A673 (cell line): Measurements from ENCODE around the gene SEMA3E. TPM values are rescaled to one million over a fixed set of nuclear protein-coding genes. Genes with fewer than 3 reads are reported as not detected.
"Not testable (repeated sequence)": the region's sequence is repeated elsewhere in the genome, so short reads cannot be mapped to it uniquely, and the experiment has no call there.

Experiments
- BruUV-seq: library from RNA; stranded (reverse); fragments of 400-500 nt; replicated peaks from 2 replicates; lab custom pipeline; 2021; lab: Mats Ljungman, UMichigan
- CTCF ChIA-PET: fragments of 300-600 bp; sonication (Branson Sonifier 250); formaldehyde crosslinking; loops from one replicate; lab custom pipeline; 2022; ENCODE audit warnings: antibody characterized with exemption; lab: Charles Lee
- POLR2A ChIA-PET: fragments of 300-600 bp; sonication (Branson Sonifier 250); formaldehyde crosslinking; loops from one replicate; lab custom pipeline; 2022; ENCODE audit warnings: antibody characterized with exemption; ENCODE audit not compliant: low non-redundant PET; lab: Charles Lee
- DNase-seq: peaks from one replicate; pipeline ENCODE4 v3.0.0-alpha.2; 2015; ENCODE audit warnings: low spot score
- H3K27ac ChIP-seq: fragments of 200-600 bp; sonication (generic); 2 replicates; pipeline ENCODE4 v1.5.1; 2016; ENCODE audit warnings: mixed run types, low read depth, mild to moderate bottlenecking, mixed read lengths, antibody characterized with exemption, low read length; ENCODE audit not compliant: poor library complexity, severe bottlenecking
- H3K27me3 ChIP-seq: fragments of 200-600 bp; sonication (generic); replicated peaks from 2 replicates; pipeline ENCODE4 v1.6.1; 2017; ENCODE audit warnings: mixed run types, low read depth, mild to moderate bottlenecking, mixed read lengths, antibody characterized with exemption, low read length; ENCODE audit not compliant: insufficient read depth, poor library complexity
- H3K36me3 ChIP-seq: fragments of 200-600 bp; sonication (generic); 2 replicates; pipeline ENCODE4 v1.6.1; 2016; ENCODE audit warnings: mixed run types, mild to moderate bottlenecking, mixed read lengths, antibody characterized with exemption, low read length; ENCODE audit not compliant: insufficient read depth, poor library complexity, severe bottlenecking
- H3K4me1 ChIP-seq: fragments of 200-600 bp; sonication (generic); 2 replicates; pipeline ENCODE4 v1.6.1; 2017; ENCODE audit warnings: mixed run types, mild to moderate bottlenecking, mixed read lengths, antibody characterized with exemption, low read length; ENCODE audit not compliant: insufficient read depth, poor library complexity, severe bottlenecking
- H3K4me3 ChIP-seq: fragments of 200-600 bp; sonication (generic); 2 replicates; pipeline ENCODE4 v1.5.1; 2016; ENCODE audit warnings: low read depth, mixed run types, mild to moderate bottlenecking, mixed read lengths, low read length; ENCODE audit not compliant: poor library complexity, severe bottlenecking
- H3K9me3 ChIP-seq: fragments of 200-600 bp; sonication (generic); 2 replicates; pipeline ENCODE4 v1.6.1; 2016; ENCODE audit warnings: mixed run types, low read depth, mild to moderate bottlenecking, mixed read lengths, antibody characterized with exemption, low read length; ENCODE audit not compliant: poor library complexity, severe bottlenecking
- EZH2 ChIP-seq: fragments of 200-600 bp; sonication (generic); IDR thresholded peaks from 2 replicates; pipeline ENCODE4 v1.6.1; 2017; ENCODE audit warnings: borderline replicate concordance, low read depth, mild to moderate bottlenecking, mixed read lengths, antibody characterized with exemption, low read length; ENCODE audit not compliant: poor library complexity, severe bottlenecking
- intact Hi-C: fragments of 100-400 bp; cut with micrococcal nuclease; formaldehyde crosslinking; loops from one replicate; pipeline ENCODE4 v1.10.0; 2022; ENCODE audit not compliant: unreplicated experiment
- total RNA-seq: library from RNA; stranded (reverse); gene quantifications from 2 replicates; pipeline ENCODE4 v1.2.3, GENCODE V29; 2021
- TF ChIP-seq, protein P1 (sequence below): fragments of 300-800, 200-600 bp; sonication (generic); conservative IDR thresholded peaks from 2 replicates; pipeline ENCODE4 v1.5.1; 2017; ENCODE audit warnings: low read depth, mild to moderate bottlenecking, antibody characterized with exemption, low read length, moderate library complexity, mixed read lengths

SEMA3E gene
- total RNA-seq, 1 experiment from 2014 or later = not detected

DNA sequence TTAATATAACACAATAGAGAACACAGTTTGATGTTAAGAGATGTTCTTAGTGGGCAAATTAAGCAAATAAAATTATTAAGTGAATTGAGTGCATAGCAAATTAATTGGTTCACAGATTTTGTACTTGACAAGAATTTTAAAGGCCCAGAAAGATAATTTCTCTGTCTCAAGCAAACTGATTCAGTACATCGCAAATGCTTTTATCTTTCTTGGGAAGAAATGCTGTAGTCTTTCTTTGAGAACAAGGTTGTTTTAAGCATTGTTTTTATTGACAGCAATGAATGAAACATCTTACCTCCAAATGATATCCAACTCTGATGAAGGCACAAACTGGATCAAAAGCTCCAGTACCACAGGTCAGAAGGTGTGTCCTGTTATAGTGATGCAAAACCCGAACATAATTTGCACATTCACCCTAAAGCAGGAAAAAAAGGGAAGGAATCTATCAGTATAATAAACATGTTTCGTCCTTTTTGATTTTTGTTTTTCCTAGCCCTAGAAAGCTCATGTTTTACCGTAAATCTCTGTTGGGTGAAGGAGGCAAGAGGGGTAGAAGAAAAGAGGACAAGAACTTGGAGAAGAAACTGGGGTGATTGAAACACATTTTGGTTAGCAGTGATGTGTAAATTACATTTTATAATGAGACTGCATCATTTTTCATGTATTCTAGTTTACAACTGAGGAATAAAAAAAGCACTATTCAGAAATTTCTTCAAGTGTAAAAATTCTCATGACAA is 182.6 kb downstream of the SEMA3E start:
- Histone ChIP-seq H3K4me3 (no peak overlapping the region), H3K27ac (no peak overlapping the region), H3K9me3 (no peaks in the 10 kb centered on the region), H3K27me3 (no peaks in the 10 kb centered on the region), H3K4me1 (peaks cover 15% of the 10 kb centered on the region), H3K36me3 (no peaks in the 10 kb centered on the region)
- TF ChIP-seq, protein P1, sequence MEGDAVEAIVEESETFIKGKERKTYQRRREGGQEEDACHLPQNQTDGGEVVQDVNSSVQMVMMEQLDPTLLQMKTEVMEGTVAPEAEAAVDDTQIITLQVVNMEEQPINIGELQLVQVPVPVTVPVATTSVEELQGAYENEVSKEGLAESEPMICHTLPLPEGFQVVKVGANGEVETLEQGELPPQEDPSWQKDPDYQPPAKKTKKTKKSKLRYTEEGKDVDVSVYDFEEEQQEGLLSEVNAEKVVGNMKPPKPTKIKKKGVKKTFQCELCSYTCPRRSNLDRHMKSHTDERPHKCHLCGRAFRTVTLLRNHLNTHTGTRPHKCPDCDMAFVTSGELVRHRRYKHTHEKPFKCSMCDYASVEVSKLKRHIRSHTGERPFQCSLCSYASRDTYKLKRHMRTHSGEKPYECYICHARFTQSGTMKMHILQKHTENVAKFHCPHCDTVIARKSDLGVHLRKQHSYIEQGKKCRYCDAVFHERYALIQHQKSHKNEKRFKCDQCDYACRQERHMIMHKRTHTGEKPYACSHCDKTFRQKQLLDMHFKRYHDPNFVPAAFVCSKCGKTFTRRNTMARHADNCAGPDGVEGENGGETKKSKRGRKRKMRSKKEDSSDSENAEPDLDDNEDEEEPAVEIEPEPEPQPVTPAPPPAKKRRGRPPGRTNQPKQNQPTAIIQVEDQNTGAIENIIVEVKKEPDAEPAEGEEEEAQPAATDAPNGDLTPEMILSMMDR = no peak
- TF ChIP-seq EZH2 = no peak
- intact Hi-C loops = no loop called here
- BruUV-seq = no TSS peak
- ChIA-PET POLR2A (no interaction called here), CTCF (no interaction called here)
- DNase-seq = no peak

DNA sequence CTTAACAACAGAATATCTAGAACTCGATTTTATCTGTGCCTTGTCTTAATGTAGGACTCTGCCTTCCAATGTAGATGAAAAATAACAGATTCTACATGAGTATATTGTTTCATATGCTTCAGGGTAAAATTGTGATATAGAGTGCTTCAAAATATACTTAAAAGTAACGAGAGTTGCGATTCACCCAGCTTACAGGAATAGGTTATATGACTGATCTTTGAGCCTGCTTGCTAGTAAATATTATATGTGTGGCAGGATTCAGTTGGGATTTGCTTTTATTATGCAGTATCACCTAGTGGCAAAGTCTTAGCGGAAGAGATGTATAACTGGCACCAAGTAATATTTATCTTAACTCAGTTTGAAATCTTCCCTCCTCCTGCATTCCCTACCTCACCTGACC is 183.3 kb downstream of the SEMA3E start:
- Histone ChIP-seq H3K9me3 (no peaks in the 10 kb centered on the region), H3K27ac (no peak overlapping the region), H3K27me3 (no peaks in the 10 kb centered on the region), H3K4me1 (peaks cover 15% of the 10 kb centered on the region), H3K36me3 (no peaks in the 10 kb centered on the region), H3K4me3 (no peak overlapping the region)
- no TSS peak for BruUV-seq
- ChIA-PET CTCF (no interaction called here), POLR2A (no interaction called here)
- intact Hi-C loops = no loop called here
- no peak for DNase-seq
- no peak for TF ChIP-seq EZH2
- TF ChIP-seq, protein P1 = no peak

DNA sequence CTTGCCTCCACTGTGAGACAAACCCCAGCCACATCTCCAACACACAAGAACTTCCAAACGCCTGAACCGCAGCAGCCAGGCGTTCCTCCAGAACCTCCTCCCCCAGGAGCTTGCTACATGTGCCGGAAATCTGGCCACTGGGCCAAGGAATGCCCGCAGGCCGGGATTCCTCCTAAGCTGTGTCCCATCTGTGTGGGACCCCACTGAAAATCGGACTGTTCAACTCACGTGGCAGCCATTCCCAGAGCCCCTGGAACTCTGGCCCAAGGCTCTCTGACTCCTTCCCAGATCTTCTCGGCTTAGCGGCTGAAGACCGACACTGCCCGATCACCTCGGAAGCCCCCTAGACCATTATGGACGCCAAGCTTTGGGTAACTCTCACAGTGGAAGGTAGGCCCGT is 187.1 kb downstream of the SEMA3E start:
- H3K9me3 ChIP-seq, BruUV-seq, H3K4me3 ChIP-seq, POLR2A ChIA-PET, H3K27me3 ChIP-seq, DNase-seq, intact Hi-C loops, CTCF ChIA-PET, H3K27ac ChIP-seq, H3K36me3 ChIP-seq, H3K4me1 ChIP-seq: not testable (repeated sequence)

DNA sequence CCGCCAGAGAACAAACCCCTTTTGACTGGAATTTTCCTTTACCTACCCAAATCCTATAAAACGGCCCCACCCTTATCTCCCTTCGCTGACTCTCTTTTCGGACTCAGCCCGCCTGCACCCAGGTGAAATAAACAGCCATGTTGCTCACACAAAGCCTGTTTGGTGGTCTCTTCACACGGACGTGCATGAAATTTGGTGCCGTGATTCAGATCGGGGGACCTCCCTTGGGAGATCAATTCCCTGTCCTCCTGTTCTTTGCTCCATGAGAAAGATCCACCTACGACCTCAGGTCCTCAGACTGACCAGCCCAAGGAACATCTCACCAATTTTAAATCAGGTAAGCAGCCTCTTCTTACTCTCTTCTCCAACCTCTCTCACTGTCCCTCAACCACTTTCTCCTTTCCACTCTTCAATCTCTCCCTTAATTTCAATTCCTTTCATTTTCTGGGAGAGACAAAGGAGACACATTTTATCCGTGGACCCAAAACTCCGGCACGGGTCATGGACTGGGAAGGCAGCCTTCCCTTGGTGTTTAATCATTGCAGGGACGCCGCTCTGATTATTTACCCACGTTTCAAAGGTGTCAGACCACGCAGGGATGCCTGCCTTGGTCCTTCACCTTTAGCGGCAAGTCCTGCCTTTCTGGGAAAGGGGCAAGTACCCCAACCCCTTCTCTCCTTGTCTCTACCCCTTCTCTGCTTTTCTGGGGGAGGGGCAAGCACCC is 188.8 kb downstream of the SEMA3E start:
- DNase-seq, H3K4me3 ChIP-seq, H3K36me3 ChIP-seq, CTCF ChIA-PET, POLR2A ChIA-PET, intact Hi-C loops, H3K9me3 ChIP-seq, H3K4me1 ChIP-seq, BruUV-seq, H3K27ac ChIP-seq, H3K27me3 ChIP-seq: not testable (repeated sequence)

DNA sequence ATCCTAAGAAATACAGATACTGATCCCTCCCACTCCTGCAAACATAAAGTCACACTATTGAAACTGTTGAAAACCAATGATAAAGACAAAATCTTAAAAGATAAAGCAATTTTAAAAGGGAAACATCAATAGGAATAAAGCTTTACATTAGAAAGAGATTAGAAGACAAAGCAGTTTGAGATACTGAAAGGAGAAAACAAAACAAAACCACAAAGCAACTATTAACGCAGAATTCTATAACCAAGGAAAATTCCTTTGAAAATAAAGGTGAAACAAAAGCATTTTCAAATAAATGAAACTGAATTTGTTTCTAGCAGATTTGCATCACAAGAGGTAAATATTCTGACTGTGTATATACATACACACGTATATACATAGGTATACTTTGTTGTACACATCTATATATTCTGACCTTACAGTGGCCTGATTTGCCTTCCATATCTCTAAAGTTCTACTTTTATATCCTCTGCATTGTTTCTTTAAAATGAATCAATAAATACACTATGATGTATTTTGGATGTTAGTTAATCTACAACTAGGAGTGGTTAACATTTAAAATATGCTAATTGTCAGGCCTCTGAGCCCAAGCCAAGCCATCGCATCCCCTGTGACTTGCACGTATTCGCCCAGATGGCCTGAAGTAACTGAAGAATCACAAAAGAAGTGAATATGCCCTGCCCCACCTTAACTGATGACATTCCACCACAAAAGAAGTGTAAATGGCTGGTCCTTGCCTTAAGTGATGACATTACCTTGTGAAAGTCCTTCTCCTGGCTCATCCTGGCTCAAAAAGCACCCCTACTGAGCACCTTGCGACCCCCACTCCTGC is 189.6 kb downstream of the SEMA3E start:
- DNase-seq, H3K36me3 ChIP-seq, H3K4me3 ChIP-seq, intact Hi-C loops, H3K27me3 ChIP-seq, H3K27ac ChIP-seq, CTCF ChIA-PET, H3K9me3 ChIP-seq, H3K4me1 ChIP-seq, POLR2A ChIA-PET, BruUV-seq: not testable (repeated sequence)
